ENCODE data around the gene SERPINB1.

DNA sequence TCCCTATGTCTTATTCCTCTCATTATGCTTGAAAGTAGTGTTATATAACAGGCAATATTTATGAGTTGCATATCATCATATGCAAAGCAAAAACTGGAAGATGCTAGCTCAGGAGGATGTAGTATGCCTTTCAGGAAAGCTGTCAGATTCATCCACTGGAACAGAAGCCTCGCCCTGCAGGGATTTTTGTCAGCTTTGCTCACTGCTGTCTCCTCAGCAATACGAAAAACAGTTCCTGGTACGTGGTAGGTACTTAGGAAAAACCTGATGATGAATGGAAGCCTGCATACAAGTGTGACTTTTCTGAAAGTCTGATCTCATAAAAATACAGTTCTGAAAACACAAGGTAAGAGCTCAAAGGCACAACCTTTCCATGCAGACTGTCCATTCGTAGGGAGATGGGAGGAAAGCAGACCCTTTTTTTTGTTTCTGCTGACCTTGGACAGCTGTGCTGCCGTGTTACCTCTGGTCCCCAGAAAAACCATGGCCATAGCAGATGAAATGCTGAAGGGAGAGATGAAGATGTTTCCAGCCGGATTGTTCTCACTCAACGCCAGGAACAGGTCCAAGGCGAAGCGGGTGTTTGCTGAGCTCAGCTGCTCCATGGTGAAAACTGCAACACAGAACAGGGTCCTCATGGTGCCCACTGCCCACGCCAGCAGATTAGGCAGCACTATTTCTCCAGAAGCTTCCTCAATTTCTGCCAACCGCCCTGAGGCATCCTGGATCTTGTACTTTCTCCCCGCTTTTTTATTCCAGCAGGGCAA, 1.5 kb downstream of the SERPINB1 start:
- TF ChIP-seq FOXM1 (IDR thresholded peaks at IDR 0.05; ENCODE audit: borderline replicate concordance), result no peak
- no peak for TF ChIP-seq ZNF384 (IDR thresholded peaks at IDR 0.05)
- no peak for TF ChIP-seq SUZ12 (IDR thresholded peaks at IDR 0.05)
- TF ChIP-seq BHLHE40 (IDR thresholded peaks at IDR 0.05; ENCODE audit: borderline replicate concordance), result no peak
- no peak for TF ChIP-seq FOXA1 (IDR thresholded peaks at IDR 0.05)
- no peak for TF ChIP-seq TARDBP (IDR thresholded peaks at IDR 0.05)
- no peak for TF ChIP-seq SP1 (IDR thresholded peaks at IDR 0.05)
- no peak for TF ChIP-seq FOXK2 (IDR thresholded peaks at IDR 0.05)
- TF ChIP-seq CTBP1 (IDR thresholded peaks at IDR 0.05; ENCODE audit: borderline replicate concordance), result no peak
- no peak for TF ChIP-seq HDGF (IDR thresholded peaks at IDR 0.05; ENCODE audit: borderline replicate concordance)
- TF ChIP-seq, protein P1, sequence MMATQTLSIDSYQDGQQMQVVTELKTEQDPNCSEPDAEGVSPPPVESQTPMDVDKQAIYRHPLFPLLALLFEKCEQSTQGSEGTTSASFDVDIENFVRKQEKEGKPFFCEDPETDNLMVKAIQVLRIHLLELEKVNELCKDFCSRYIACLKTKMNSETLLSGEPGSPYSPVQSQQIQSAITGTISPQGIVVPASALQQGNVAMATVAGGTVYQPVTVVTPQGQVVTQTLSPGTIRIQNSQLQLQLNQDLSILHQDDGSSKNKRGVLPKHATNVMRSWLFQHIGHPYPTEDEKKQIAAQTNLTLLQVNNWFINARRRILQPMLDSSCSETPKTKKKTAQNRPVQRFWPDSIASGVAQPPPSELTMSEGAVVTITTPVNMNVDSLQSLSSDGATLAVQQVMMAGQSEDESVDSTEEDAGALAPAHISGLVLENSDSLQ (IDR thresholded peaks at IDR 0.05), result no peak
- no peak for TF ChIP-seq ARNT (IDR thresholded peaks at IDR 0.05)
